ENCODE results near the gene TEKT2.

- no peak for TF ChIP-seq CTCF (conservative IDR thresholded peaks at IDR 0.05; ENCODE audit: low read length)
- no peak for TF ChIP-seq EZH2phosphoT487 (IDR thresholded peaks at IDR 0.05; ENCODE audit: borderline replicate concordance)
These were observed 2.8 kb downstream of the TEKT2 start for GRCh38 chr1:36086529-36087232.

Data from Loucy (cell line).